ENCODE results near the gene BTBD9. TPM values are rescaled to one million over a fixed set of nuclear protein-coding genes. Genes with fewer than 3 reads are reported as not detected.

BTBD9 gene
- total and polyA plus RNA-seq, 5 donors, result 9.8 to 24.6 (median 23.7) TPM

DNA sequence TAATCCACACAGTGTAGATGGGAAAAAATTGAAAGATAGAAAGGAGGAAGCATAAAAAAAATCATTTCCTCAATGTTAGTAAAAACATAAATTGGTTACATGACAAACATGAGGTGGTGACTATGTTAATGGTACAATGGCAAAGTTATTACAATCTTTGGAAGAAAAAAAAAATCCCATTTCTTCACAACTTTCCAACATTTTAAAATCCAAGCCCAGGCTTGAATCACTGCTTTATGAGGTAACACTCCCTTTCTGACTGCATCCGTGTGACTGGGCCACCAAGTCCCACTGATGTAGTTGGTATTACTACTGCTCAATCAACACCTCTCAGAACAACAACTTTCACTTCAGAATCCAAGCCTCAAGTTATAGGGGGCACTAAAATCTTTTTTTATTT is 160.4 kb downstream of the BTBD9 start:
- no peaks in the 10 kb centered on the region for H3K27me3 ChIP-seq (ENCODE audit: control insufficient read depth, insufficient read depth)
- peaks cover 2% of the 10 kb centered on the region for H3K4me1 ChIP-seq (ENCODE audit: control insufficient read depth, insufficient read depth, low read length)
- intact Hi-C loops (cut with DNase I), result no loop called here
- DNase-seq (no peak), ATAC-seq (no peak)
- no peak overlapping the region for H3K4me3 ChIP-seq (ENCODE audit: low read length)
- WGBS, result 88% methylated on average over 1 of the region's 1 CpG
- H3K27ac ChIP-seq (ENCODE audit: low read length), result no peak overlapping the region
- H3K9me3 ChIP-seq (ENCODE audit: control insufficient read depth, low read length), result no peaks in the 10 kb centered on the region

DNA sequence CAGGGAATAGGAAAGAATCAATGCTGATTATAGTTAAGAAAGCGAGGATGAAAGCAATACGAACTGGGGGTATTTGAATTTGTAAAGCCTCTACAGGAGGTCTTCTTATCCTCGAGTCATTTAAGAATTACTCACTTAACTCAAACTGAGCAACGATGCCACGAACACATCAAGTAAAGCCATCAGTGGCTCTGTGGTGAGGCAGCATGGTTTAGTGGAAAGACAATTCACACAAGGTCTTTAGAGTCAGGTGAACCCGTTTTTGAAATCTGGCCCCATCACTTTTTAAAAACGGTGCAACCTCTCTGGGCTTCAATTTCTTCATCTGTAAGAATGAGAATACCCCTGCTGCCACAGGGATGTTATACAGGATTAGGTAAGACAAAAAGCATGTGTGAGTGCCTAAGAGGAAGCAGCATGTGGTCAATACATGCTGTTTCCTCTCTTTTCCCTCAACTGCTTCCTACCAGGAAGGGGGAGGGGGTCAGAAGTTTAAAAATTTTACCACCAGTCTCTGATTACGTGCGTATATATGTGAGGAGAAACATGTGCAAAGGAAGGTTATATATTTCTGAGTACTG is 162.0 kb downstream of the BTBD9 start:
- Histone ChIP-seq H3K27me3 (ENCODE audit: control insufficient read depth, insufficient read depth) (no peaks in the 10 kb centered on the region), H3K4me1 (ENCODE audit: control insufficient read depth, insufficient read depth, low read length) (no peaks in the 10 kb centered on the region), H3K4me3 (ENCODE audit: low read length) (no peak overlapping the region), H3K27ac (ENCODE audit: low read length) (no peak overlapping the region), H3K9me3 (ENCODE audit: control insufficient read depth, low read length) (no peaks in the 10 kb centered on the region)
- 70% methylated on average over 9 of the region's 9 CpGs for WGBS
- ATAC-seq (no peak), DNase-seq (no peak)
- intact Hi-C loops (cut with DNase I), result no loop called here

DNA sequence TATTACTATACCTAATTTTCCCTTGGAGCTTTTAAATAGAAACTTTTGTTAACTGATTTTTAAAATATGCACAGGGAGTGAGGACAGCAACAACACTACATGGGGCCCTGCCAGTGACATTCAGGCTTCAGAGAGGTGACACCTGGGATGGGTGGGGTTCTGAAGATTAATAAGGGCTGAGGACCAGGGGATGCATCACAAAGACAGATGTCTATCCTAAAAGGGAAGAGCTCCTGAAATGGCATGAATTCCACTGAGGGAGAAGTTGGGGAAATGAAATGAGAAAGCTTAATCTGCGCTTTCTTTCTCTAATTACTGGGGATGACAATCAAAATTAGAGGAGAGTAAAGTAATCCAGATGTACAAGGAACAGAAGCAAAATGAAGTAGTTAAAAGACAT is 162.8 kb downstream of the BTBD9 start:
- ATAC-seq (no peak), DNase-seq (no peak)
- H3K27ac ChIP-seq (ENCODE audit: low read length), result no peak overlapping the region
- no peaks in the 10 kb centered on the region for H3K27me3 ChIP-seq (ENCODE audit: control insufficient read depth, insufficient read depth)
- intact Hi-C loops (cut with DNase I), result no loop called here
- no peak overlapping the region for H3K4me3 ChIP-seq (ENCODE audit: low read length)
- H3K9me3 ChIP-seq (ENCODE audit: control insufficient read depth, low read length), result no peaks in the 10 kb centered on the region
- WGBS, result 100% methylated on average over 1 of the region's 1 CpG
- no peaks in the 10 kb centered on the region for H3K4me1 ChIP-seq (ENCODE audit: control insufficient read depth, insufficient read depth, low read length)

DNA sequence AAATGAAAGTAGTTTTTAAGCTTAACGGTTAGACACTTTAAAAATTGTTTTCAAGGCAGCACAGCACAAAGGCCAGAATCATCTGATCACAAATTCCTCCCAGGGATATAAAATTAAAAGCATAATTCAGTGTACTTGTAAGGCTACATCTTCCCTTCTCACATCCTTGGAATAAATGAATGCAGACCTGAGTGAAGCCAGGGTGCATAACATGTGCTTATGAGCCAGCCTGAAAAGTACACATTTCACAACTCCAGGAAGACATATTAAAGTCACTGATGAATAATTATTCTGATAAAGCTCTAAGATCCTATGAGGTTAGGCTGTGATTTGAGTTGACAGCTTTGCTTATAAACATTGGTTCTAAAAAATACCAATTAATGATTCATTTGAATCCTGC is 163.6 kb downstream of the BTBD9 start:
- Histone ChIP-seq H3K4me3 (ENCODE audit: low read length) (no peak overlapping the region), H3K27ac (ENCODE audit: low read length) (no peak overlapping the region), H3K4me1 (ENCODE audit: control insufficient read depth, insufficient read depth, low read length) (peaks cover 2% of the 10 kb centered on the region), H3K9me3 (ENCODE audit: control insufficient read depth, low read length) (no peaks in the 10 kb centered on the region), H3K27me3 (ENCODE audit: control insufficient read depth, insufficient read depth) (no peaks in the 10 kb centered on the region)
- DNase-seq (no peak), ATAC-seq (no peak)
- intact Hi-C loops (cut with DNase I), result no loop called here
- 97% methylated on average over 1 of the region's 1 CpG for WGBS

DNA sequence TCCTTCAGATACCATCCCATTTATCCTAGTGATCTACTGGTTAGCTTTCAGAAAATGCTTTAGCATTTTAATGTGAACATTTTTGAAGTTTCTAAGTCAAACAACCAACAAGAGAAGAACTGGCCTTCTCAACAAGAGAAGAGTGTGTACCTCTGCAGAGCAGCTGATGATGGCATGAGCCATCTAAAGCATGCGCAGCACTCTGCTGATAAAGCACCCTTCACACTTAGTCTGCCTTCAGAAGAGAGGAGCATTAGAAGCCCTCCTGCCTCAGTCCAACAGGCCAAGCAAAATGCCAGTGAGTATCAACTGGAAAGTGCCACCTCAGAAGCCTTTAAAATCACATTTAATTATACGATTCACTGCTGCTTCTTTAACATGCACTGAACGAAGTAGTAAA is 169.2 kb downstream of the BTBD9 start:
- 92% methylated on average over 3 of the region's 3 CpGs for WGBS
- H3K9me3 ChIP-seq (ENCODE audit: control insufficient read depth, low read length), result no peaks in the 10 kb centered on the region
- no peak overlapping the region for H3K4me3 ChIP-seq (ENCODE audit: low read length)
- DNase-seq (no peak), ATAC-seq (no peak)
- H3K27me3 ChIP-seq (ENCODE audit: control insufficient read depth, insufficient read depth), result no peaks in the 10 kb centered on the region
- intact Hi-C loops (cut with DNase I), result no loop called here
- peaks cover 2% of the 10 kb centered on the region for H3K4me1 ChIP-seq (ENCODE audit: control insufficient read depth, insufficient read depth, low read length)
- no peak overlapping the region for H3K27ac ChIP-seq (ENCODE audit: low read length)

DNA sequence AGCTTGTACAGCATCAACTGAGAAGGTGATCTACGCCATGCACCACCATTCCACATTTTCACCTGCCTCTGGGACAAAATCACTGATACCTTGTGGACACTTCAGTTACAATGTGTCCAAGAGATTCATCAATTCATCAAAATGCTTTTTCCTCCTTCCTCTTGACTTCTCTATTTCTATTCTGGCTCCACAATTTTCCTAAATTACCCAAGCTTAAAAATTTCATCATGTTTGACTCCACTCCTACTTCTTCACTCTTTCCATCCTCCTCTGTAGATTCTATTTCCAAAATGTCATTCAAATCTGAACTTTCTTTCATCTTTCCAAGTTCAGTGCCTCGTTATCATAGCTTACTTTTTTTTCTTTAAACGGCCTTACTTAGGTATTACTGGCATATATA is 172.2 kb downstream of the BTBD9 start:
- Histone ChIP-seq H3K9me3 (ENCODE audit: control insufficient read depth, low read length) (no peaks in the 10 kb centered on the region), H3K27me3 (ENCODE audit: control insufficient read depth, insufficient read depth) (no peaks in the 10 kb centered on the region), H3K4me1 (ENCODE audit: control insufficient read depth, insufficient read depth, low read length) (peaks cover 2% of the 10 kb centered on the region), H3K27ac (ENCODE audit: low read length) (no peak overlapping the region), H3K4me3 (ENCODE audit: low read length) (no peak overlapping the region)
- no peak for DNase-seq
- WGBS, result 91% methylated on average over 3 of the region's 3 CpGs
- intact Hi-C loops (cut with DNase I), result no loop called here
- no peak for ATAC-seq

DNA sequence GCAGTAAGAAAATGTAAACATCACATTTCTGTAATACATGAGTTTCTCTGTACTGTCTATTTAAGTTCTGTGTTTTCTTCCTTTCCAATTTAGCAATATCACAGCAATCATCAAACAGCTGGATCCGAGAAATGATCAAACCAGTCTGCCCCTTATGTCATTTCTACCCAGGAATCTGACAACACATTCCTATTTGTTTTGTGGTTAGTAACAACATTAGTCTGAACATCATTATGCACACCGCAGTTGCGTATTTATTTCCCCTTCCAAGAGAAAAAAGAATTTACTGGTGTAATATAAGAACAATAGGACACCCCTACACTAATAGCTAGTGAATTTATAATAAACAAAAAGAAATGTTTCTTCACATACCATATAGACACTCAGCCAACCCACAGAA is 179.5 kb downstream of the BTBD9 start:
- Histone ChIP-seq H3K4me1 (ENCODE audit: control insufficient read depth, insufficient read depth, low read length) (no peaks in the 10 kb centered on the region), H3K27ac (ENCODE audit: low read length) (no peak overlapping the region), H3K4me3 (ENCODE audit: low read length) (no peak overlapping the region), H3K9me3 (ENCODE audit: control insufficient read depth, low read length) (no peaks in the 10 kb centered on the region), H3K27me3 (ENCODE audit: control insufficient read depth, insufficient read depth) (no peaks in the 10 kb centered on the region)
- no peak for ATAC-seq
- intact Hi-C loops (cut with DNase I), result no loop called here
- no peak for DNase-seq
- WGBS, result 92% methylated on average over 3 of the region's 3 CpGs

DNA sequence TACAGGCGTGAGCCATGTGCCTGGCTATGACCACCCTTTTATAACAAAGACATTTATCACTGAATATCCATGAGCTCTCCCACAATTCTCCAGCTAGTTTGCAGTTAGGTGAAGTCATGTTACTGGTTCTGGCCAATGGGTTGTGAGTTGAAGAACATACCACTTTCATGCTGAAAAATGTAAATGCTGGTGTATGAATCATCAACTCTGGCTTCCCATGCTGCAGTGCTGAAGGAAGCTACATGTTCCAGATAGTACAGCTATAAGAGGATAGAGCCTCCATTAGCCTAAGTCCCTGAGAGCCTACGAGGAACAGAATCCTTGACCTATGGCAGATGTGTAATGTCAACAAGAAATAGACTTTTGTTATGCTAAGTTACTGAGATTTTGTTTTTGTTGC is 180.4 kb downstream of the BTBD9 start:
- H3K9me3 ChIP-seq (ENCODE audit: control insufficient read depth, low read length), result no peaks in the 10 kb centered on the region
- no peak overlapping the region for H3K27ac ChIP-seq (ENCODE audit: low read length)
- ATAC-seq (no peak), DNase-seq (no peak)
- intact Hi-C loops (cut with DNase I), result no loop called here
- WGBS, result 92% methylated on average over 2 of the region's 2 CpGs
- no peaks in the 10 kb centered on the region for H3K27me3 ChIP-seq (ENCODE audit: control insufficient read depth, insufficient read depth)
- no peak overlapping the region for H3K4me3 ChIP-seq (ENCODE audit: low read length)
- H3K4me1 ChIP-seq (ENCODE audit: control insufficient read depth, insufficient read depth, low read length), result no peaks in the 10 kb centered on the region

DNA sequence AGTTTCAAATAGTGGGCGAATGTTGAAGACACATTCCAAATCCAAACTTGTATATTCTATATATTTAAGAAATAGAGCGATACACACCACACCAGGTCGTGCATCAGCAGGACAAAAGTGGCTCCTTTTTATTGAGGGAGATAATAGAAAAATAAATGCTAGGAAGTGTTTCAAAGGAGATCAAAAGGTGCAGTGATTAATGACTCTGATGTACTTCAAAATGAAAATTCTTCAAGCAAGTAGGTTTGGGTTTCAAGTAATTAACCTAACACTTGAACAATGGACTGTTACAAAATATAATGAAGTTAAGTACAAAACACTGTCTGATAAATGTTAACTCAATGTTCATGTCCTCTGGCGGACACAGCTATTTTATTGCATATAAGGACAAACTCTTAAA is 185.9 kb downstream of the BTBD9 start:
- no peaks in the 10 kb centered on the region for H3K4me1 ChIP-seq (ENCODE audit: control insufficient read depth, insufficient read depth, low read length)
- WGBS, result 95% methylated on average over 4 of the region's 4 CpGs
- H3K4me3 ChIP-seq (ENCODE audit: low read length), result no peak overlapping the region
- ATAC-seq (no peak), DNase-seq (no peak)
- intact Hi-C loops (cut with DNase I), result no loop called here
- H3K27me3 ChIP-seq (ENCODE audit: control insufficient read depth, insufficient read depth), result no peaks in the 10 kb centered on the region
- no peak overlapping the region for H3K27ac ChIP-seq (ENCODE audit: low read length)
- H3K9me3 ChIP-seq (ENCODE audit: control insufficient read depth, low read length), result no peaks in the 10 kb centered on the region

DNA sequence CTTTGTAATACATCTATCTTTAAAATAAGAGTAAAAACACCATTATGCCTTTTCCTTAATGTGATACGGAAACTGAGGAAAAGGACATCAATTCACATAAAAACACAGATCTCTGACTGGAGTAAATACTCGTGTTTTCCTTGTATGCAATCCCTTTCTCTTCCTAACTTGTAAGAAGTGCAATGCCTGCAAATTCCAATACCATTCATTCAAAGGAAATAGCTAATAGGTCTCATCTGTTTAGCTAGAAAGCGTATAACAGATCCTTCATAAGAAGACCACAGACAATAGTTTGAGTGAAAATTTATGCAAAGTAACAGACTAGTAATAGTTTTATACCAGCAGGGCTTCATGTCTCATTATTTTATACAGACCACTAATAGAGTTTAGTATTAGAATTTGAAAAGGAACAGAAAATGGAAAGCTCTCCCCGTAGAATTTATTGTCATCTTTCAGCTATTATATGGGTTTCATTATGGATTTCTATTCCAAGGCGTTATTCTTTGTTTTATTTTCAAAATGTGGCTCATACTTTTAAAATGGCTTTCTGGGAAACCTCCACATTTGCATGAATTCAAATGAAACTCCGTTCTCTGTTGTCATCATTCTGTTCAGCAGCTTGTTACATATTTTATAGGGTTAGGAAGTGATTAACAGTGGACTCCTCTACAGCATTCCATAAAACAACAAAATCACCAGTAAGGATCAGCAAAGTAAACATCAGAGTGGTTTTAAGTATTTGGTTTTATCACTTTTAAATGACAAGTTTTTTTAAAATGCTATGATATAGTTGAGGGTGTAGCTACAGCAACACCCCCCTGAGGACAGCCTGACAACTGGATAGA is 186.7 kb downstream of the BTBD9 start:
- no peak overlapping the region for H3K27ac ChIP-seq (ENCODE audit: low read length)
- 91% methylated on average over 6 of the region's 6 CpGs for WGBS
- no peak for ATAC-seq
- intact Hi-C loops (cut with DNase I), result no loop called here
- no peaks in the 10 kb centered on the region for H3K4me1 ChIP-seq (ENCODE audit: control insufficient read depth, insufficient read depth, low read length)
- no peaks in the 10 kb centered on the region for H3K9me3 ChIP-seq (ENCODE audit: control insufficient read depth, low read length)
- no peak for DNase-seq
- H3K4me3 ChIP-seq (ENCODE audit: low read length), result no peak overlapping the region
- H3K27me3 ChIP-seq (ENCODE audit: control insufficient read depth, insufficient read depth), result no peaks in the 10 kb centered on the region

DNA sequence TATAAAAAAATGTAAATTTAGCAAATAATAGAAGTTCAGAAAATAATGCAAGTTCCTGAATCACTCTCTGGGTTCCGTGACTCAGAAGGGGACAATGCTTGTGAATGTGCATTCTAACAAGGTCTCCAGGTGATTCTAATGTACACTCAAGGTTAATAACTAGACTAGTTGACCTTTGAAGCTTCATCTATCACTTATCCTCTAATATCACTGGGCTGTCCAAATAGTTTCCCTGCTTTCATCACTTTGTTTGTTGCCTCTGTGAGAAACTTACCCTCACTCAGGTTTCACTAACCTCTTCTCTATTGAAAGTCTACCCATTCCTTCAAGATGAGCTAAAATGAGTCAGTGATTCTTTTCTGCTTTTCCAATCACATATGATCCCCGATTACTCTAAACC is 189.0 kb downstream of the BTBD9 start:
- WGBS, result 90% methylated on average over 2 of the region's 2 CpGs
- H3K9me3 ChIP-seq (ENCODE audit: control insufficient read depth, low read length), result no peaks in the 10 kb centered on the region
- H3K4me1 ChIP-seq (ENCODE audit: control insufficient read depth, insufficient read depth, low read length), result peaks cover 4% of the 10 kb centered on the region
- H3K4me3 ChIP-seq (ENCODE audit: low read length), result no peak overlapping the region
- intact Hi-C loops (cut with DNase I), result no loop called here
- H3K27ac ChIP-seq (ENCODE audit: low read length), result no peak overlapping the region
- no peak for ATAC-seq
- no peaks in the 10 kb centered on the region for H3K27me3 ChIP-seq (ENCODE audit: control insufficient read depth, insufficient read depth)
- no peak for DNase-seq
